ENCODE data around the gene AKAP4.

GRCh38 chrX:50188859-50189600, 11.8 kb downstream of the AKAP4 start:
- TF ChIP-seq CTCF (IDR thresholded peaks at IDR 0.05; ENCODE audit: low read depth, low read length) (no peak), MAX (IDR thresholded peaks at IDR 0.05; ENCODE audit: low read depth, low read length) (no peak), POLR2A (IDR thresholded peaks at IDR 0.05; ENCODE audit: extremely low read depth, insufficient read length) (no peak)
